Naive B cell (primary cell): Measurements from ENCODE around the gene TBC1D32. TPM values are rescaled to one million over a fixed set of nuclear protein-coding genes. Genes with fewer than 3 reads are reported as not detected.
"Not testable (repeated sequence)": the region's sequence is repeated elsewhere in the genome, so short reads cannot be mapped to it uniquely, and the experiment has no call there.

Source experiments
- ATAC-seq, 2 donors: fragments of 150-1000 bp; cut with Tn5 transposase; 2 replicates each; pipeline ENCODE4 v1.10.0; 2021; ENCODE audit warnings: low read depth in 2 of 2, mild to moderate bottlenecking in 2 of 2, moderate library complexity in 2 of 2
- DNase-seq: peaks from one replicate; pipeline ENCODE4 v3.0.0; 2022
- H3K27ac Mint-ChIP-seq, 6 donors: one replicate each; pipeline ENCODE4 v1.8.0; 2020 to 2022; ENCODE audit warnings: mild to moderate bottlenecking in 6 of 6, mixed read lengths in 6 of 6, moderate library complexity in 5 of 6, inconsistent platforms in 2 of 6
- H3K27me3 Mint-ChIP-seq, 3 donors: one replicate each; pipeline ENCODE4 v1.8.0; 2021 to 2022; ENCODE audit warnings: mixed read lengths in 3 of 3, mild to moderate bottlenecking in 1 of 3
- H3K36me3 Mint-ChIP-seq, 2 donors: one replicate each; pipeline ENCODE4 v1.8.0; 2020 to 2022; ENCODE audit warnings: mixed read lengths in 2 of 2, inconsistent platforms in 1 of 2, mild to moderate bottlenecking in 1 of 2
- H3K4me1 Mint-ChIP-seq, 3 donors: one replicate each; pipeline ENCODE4 v1.8.0; 2020 to 2022; ENCODE audit warnings: mixed read lengths in 3 of 3, inconsistent platforms in 1 of 3, mild to moderate bottlenecking in 1 of 3, moderate library complexity in 1 of 3
- H3K4me3 Mint-ChIP-seq, 8 donors: one replicate each; pipeline ENCODE4 v1.8.0; 2020 to 2022; ENCODE audit warnings: mild to moderate bottlenecking in 8 of 8, mixed read lengths in 8 of 8, moderate library complexity in 8 of 8, inconsistent platforms in 2 of 8
- H3K9me3 Mint-ChIP-seq, 7 donors: one replicate each; pipeline ENCODE4 v1.8.0; 2020 to 2022; ENCODE audit warnings: mixed read lengths in 7 of 7, mild to moderate bottlenecking in 5 of 7, inconsistent platforms in 2 of 7, moderate library complexity in 1 of 7
- polyA plus RNA-seq, 6 donors: library from polyadenylated mRNA; unstranded; fragments of 300-500 nt; fragmentation: Illumina TruSeq; gene quantifications; one replicate each; pipeline ENCODE4 v1.2.3, GENCODE V29; 2021; ENCODE audit warnings: low read depth in 6 of 6

Gene TBC1D32
- polyA plus RNA-seq: 1 to 10 TPM; 1.2 to 6.0 (median 3.7) TPM

GRCh38 chr6:121334299-121335086 is at the start of gene TBC1D32:
Gene TBC1D32 (minus strand): TSS chr6:121334480. CDS start chr6:121334430, 50 bp downstream.
- peaks cover 16 to 39% (median 28%) of the 10 kb centered on the region in 3 donors for H3K4me1 Mint-ChIP-seq
- H3K27me3 Mint-ChIP-seq: peaks cover 0 to under 1% (median 0%) of the 10 kb centered on the region in 3 donors
- peak; percentile 86 to 89 for ATAC-seq
- H3K4me3 Mint-ChIP-seq: peak within 1 kb of the TSS; percentile 91 to 100 (median 99)
- H3K27ac Mint-ChIP-seq: peak within 1 kb of the TSS; percentile 97 to 100 (median 100)
- H3K36me3 Mint-ChIP-seq: peaks cover 0 to 9% of the 10 kb centered on the region in 2 donors
- DNase-seq: peak; percentile 88
- H3K9me3 Mint-ChIP-seq: no peaks in the 10 kb centered on the region

- DNase-seq (no peak), ATAC-seq (no peak)
- Mint-ChIP-seq H3K9me3 (no peaks in the 10 kb centered on the region), H3K4me1 (no peaks in the 10 kb centered on the region), H3K27me3 (peaks cover 0 to 18% (median 4%) of the 10 kb centered on the region in 3 donors), H3K36me3 (no peaks in the 10 kb centered on the region), H3K27ac (no peak overlapping the region), H3K4me3 (no peak overlapping the region)
Measured at GRCh38 chr6:121383478-121383877, 49.2 kb upstream of the TBC1D32 start.

GRCh38 chr6:121382467-121383121 is 48.3 kb upstream of the TBC1D32 start:
- Mint-ChIP-seq H3K4me1 (no peaks in the 10 kb centered on the region), H3K4me3 (no peak overlapping the region), H3K27me3 (peaks cover 0 to 18% (median 4%) of the 10 kb centered on the region in 3 donors), H3K27ac (no peak overlapping the region), H3K9me3 (peaks cover 0 to 2% (median 0%) of the 10 kb centered on the region in 7 donors), H3K36me3 (no peaks in the 10 kb centered on the region)
- no peak for DNase-seq
- no peak for ATAC-seq

- Mint-ChIP-seq H3K4me3 (peak overlapping the region in 1 of 8 donors; percentile 42), H3K36me3 (no peaks in the 10 kb centered on the region), H3K27ac (no peak overlapping the region), H3K9me3 (peaks cover 0 to 27% (median 5%) of the 10 kb centered on the region in 7 donors), H3K27me3 (peaks cover 0 to 6% (median 5%) of the 10 kb centered on the region in 3 donors), H3K4me1 (no peaks in the 10 kb centered on the region)
- ATAC-seq: no peak
- no peak for DNase-seq
Measured at GRCh38 chr6:121376411-121376810, 42.1 kb upstream of the TBC1D32 start.

- ATAC-seq, H3K4me3 Mint-ChIP-seq, H3K27me3 Mint-ChIP-seq, H3K36me3 Mint-ChIP-seq, H3K4me1 Mint-ChIP-seq, DNase-seq, H3K27ac Mint-ChIP-seq: not testable (repeated sequence)
- peaks cover 0 to 27% (median 5%) of the 10 kb centered on the region in 7 donors for H3K9me3 Mint-ChIP-seq
Measured at GRCh38 chr6:121374219-121374618, 39.9 kb upstream of the TBC1D32 start.

GRCh38 chr6:121365536-121366521 is 31.5 kb upstream of the TBC1D32 start:
- Mint-ChIP-seq H3K4me3 (peak overlapping the region in 1 of 8 donors; percentile 22), H3K36me3 (no peaks in the 10 kb centered on the region), H3K9me3 (peaks cover 0 to 3% (median 0%) of the 10 kb centered on the region in 7 donors), H3K27ac (no peak overlapping the region), H3K27me3 (peaks cover 23 to 47% (median 24%) of the 10 kb centered on the region in 3 donors), H3K4me1 (no peaks in the 10 kb centered on the region)
- no peak for DNase-seq
- no peak for ATAC-seq

- ATAC-seq (no peak), DNase-seq (no peak)
- no peak overlapping the region for H3K27ac Mint-ChIP-seq
- H3K36me3 Mint-ChIP-seq: no peaks in the 10 kb centered on the region
- H3K27me3 Mint-ChIP-seq: peaks cover 16 to 34% (median 31%) of the 10 kb centered on the region in 3 donors
- no peak overlapping the region for H3K4me3 Mint-ChIP-seq
- no peaks in the 10 kb centered on the region for H3K4me1 Mint-ChIP-seq
- no peaks in the 10 kb centered on the region for H3K9me3 Mint-ChIP-seq
Measured at GRCh38 chr6:121356575-121356974, 22.3 kb upstream of the TBC1D32 start.

GRCh38 chr6:121354764-121355163 is 20.5 kb upstream of the TBC1D32 start:
- peaks cover 18 to 36% (median 28%) of the 10 kb centered on the region in 3 donors for H3K27me3 Mint-ChIP-seq
- H3K36me3 Mint-ChIP-seq: no peaks in the 10 kb centered on the region
- peak overlapping the region in 1 of 8 donors; percentile 54 for H3K4me3 Mint-ChIP-seq
- H3K4me1 Mint-ChIP-seq: no peaks in the 10 kb centered on the region
- H3K27ac Mint-ChIP-seq: no peak overlapping the region
- DNase-seq (no peak), ATAC-seq (no peak)
- H3K9me3 Mint-ChIP-seq: no peaks in the 10 kb centered on the region

GRCh38 chr6:121352941-121353340 is 18.7 kb upstream of the TBC1D32 start:
- ATAC-seq: no peak
- no peak overlapping the region for H3K4me3 Mint-ChIP-seq
- H3K36me3 Mint-ChIP-seq: no peaks in the 10 kb centered on the region

GRCh38 chr6:121351916-121352315 is 17.6 kb upstream of the TBC1D32 start:
- Mint-ChIP-seq H3K4me1 (no peaks in the 10 kb centered on the region), H3K4me3 (no peak overlapping the region), H3K27ac (peak overlapping the region in 1 of 6 donors; percentile 5), H3K36me3 (no peaks in the 10 kb centered on the region), H3K9me3 (no peaks in the 10 kb centered on the region), H3K27me3 (peaks cover 26 to 37% (median 33%) of the 10 kb centered on the region in 3 donors)
- ATAC-seq (no peak), DNase-seq (no peak)

More at GRCh38 chr6:121352941-121353340, 18.7 kb upstream of the TBC1D32 start:
- Mint-ChIP-seq H3K9me3 (no peaks in the 10 kb centered on the region), H3K27me3 (peaks cover 26 to 41% (median 33%) of the 10 kb centered on the region in 3 donors), H3K4me1 (no peaks in the 10 kb centered on the region), H3K27ac (no peak overlapping the region)
- no peak for DNase-seq

- ATAC-seq (no peak), DNase-seq (no peak)
- Mint-ChIP-seq H3K4me3 (no peak overlapping the region), H3K36me3 (no peaks in the 10 kb centered on the region), H3K27ac (no peak overlapping the region), H3K9me3 (no peaks in the 10 kb centered on the region), H3K4me1 (no peaks in the 10 kb centered on the region), H3K27me3 (peaks cover 26 to 35% (median 33%) of the 10 kb centered on the region in 3 donors)
Measured at GRCh38 chr6:121349596-121349995, 15.3 kb upstream of the TBC1D32 start.

- no peak for ATAC-seq
- no peaks in the 10 kb centered on the region for H3K36me3 Mint-ChIP-seq
- DNase-seq: no peak
- H3K27me3 Mint-ChIP-seq: peaks cover 26 to 37% (median 28%) of the 10 kb centered on the region in 3 donors
- no peaks in the 10 kb centered on the region for H3K9me3 Mint-ChIP-seq
- no peak overlapping the region for H3K4me3 Mint-ChIP-seq
- H3K4me1 Mint-ChIP-seq: no peaks in the 10 kb centered on the region
- no peak overlapping the region for H3K27ac Mint-ChIP-seq
Measured at GRCh38 chr6:121347484-121347883, 13.2 kb upstream of the TBC1D32 start.

GRCh38 chr6:121344539-121344938 is 10.3 kb upstream of the TBC1D32 start:
- Mint-ChIP-seq H3K4me1 (no peaks in the 10 kb centered on the region), H3K4me3 (no peak overlapping the region), H3K36me3 (no peaks in the 10 kb centered on the region), H3K27ac (no peak overlapping the region), H3K27me3 (peaks cover 16 to 36% (median 17%) of the 10 kb centered on the region in 3 donors), H3K9me3 (no peaks in the 10 kb centered on the region)
- ATAC-seq (no peak), DNase-seq (no peak)
